IPS DF 6.9 (cell line): ENCODE data around the gene DNTT.

ENCODE experiments used
- DNase-seq: peaks from one replicate; pipeline ENCODE4 v3.0.0-alpha.2; 2013; ENCODE audit warnings: low read depth, low spot score
- H3K27ac ChIP-seq: one replicate; pipeline ENCODE4 v1.5.1; 2013; ENCODE audit warnings: low read length, control low read depth
- H3K27me3 ChIP-seq: 2 replicates; pipeline ENCODE4 v1.6.1; 2013; ENCODE audit warnings: mild to moderate bottlenecking, low read length; ENCODE audit not compliant: control insufficient read depth, insufficient read depth
- H3K36me3 ChIP-seq: 2 replicates; pipeline ENCODE4 v1.6.1; 2013; ENCODE audit warnings: low read length; ENCODE audit not compliant: control insufficient read depth, insufficient read depth
- H3K4me1 ChIP-seq: 2 replicates; pipeline ENCODE4 v1.6.1; 2013; ENCODE audit warnings: low read length; ENCODE audit not compliant: control insufficient read depth, insufficient read depth
- H3K4me3 ChIP-seq: 2 replicates; pipeline ENCODE4 v1.5.1; 2013; ENCODE audit warnings: mild to moderate bottlenecking, low read length
- H3K9me3 ChIP-seq: 2 replicates; pipeline ENCODE4 v1.6.1; 2013; ENCODE audit warnings: low read length, inconsistent platforms; ENCODE audit not compliant: control insufficient read depth, insufficient read depth
- whole genome bisulfite sequencing: extraction: QIAGEN DNeasy Blood & Tissue Kit; methylation state at CpG from one replicate; pipeline ENCODE4 v1.1.7; 2013; ENCODE audit warnings: mixed read lengths, missing lambda C conversion rate; ENCODE audit not compliant: insufficient read length, insufficient coverage; 5-methylcytosine and 5-hydroxymethylcytosine counted together

DNTT gene

GRCh38 chr10:96377816-96378294 lies 73.6 kb downstream of the DNTT start:
- no peaks in the 10 kb centered on the region for H3K9me3 ChIP-seq
- H3K27me3 ChIP-seq = no peaks in the 10 kb centered on the region
- H3K4me1 ChIP-seq = peaks cover 5% of the 10 kb centered on the region
- no peak overlapping the region for H3K27ac ChIP-seq
- no CpG with 5 or more reads among the region's 6 CpGs for WGBS
- H3K4me3 ChIP-seq = no peak overlapping the region
- DNase-seq = no peak
- no peaks in the 10 kb centered on the region for H3K36me3 ChIP-seq

GRCh38 chr10:96378741-96379140 lies 74.5 kb downstream of the DNTT start:
- WGBS = no CpG with 5 or more reads among the region's 15 CpGs
- peaks cover 5% of the 10 kb centered on the region for H3K4me1 ChIP-seq
- H3K36me3 ChIP-seq = no peaks in the 10 kb centered on the region
- no peaks in the 10 kb centered on the region for H3K9me3 ChIP-seq
- no peak overlapping the region for H3K4me3 ChIP-seq
- H3K27me3 ChIP-seq = no peaks in the 10 kb centered on the region
- DNase-seq = no peak
- H3K27ac ChIP-seq = no peak overlapping the region

GRCh38 chr10:96379758-96380157 lies 75.5 kb downstream of the DNTT start:
- DNase-seq = no peak
- Histone ChIP-seq H3K4me1 (peaks cover 3% of the 10 kb centered on the region), H3K4me3 (no peak overlapping the region), H3K27me3 (no peaks in the 10 kb centered on the region), H3K36me3 (no peaks in the 10 kb centered on the region), H3K9me3 (no peaks in the 10 kb centered on the region), H3K27ac (no peak overlapping the region)
- no CpG with 5 or more reads among the region's 8 CpGs for WGBS

- no peak overlapping the region for H3K27ac ChIP-seq
- no peaks in the 10 kb centered on the region; the same call in 1 of the 2 replicates for H3K4me1 ChIP-seq
- H3K36me3 ChIP-seq = no peaks in the 10 kb centered on the region
- no CpG with 5 or more reads among the region's 7 CpGs for WGBS
- no peak for DNase-seq
- H3K4me3 ChIP-seq = no peak overlapping the region
- H3K9me3 ChIP-seq = no peaks in the 10 kb centered on the region
- H3K27me3 ChIP-seq = no peaks in the 10 kb centered on the region
Measured at GRCh38 chr10:96380821-96381220, 76.6 kb downstream of the DNTT start.

GRCh38 chr10:96384506-96384905 lies 80.3 kb downstream of the DNTT start:
- no peaks in the 10 kb centered on the region for H3K27me3 ChIP-seq
- no peaks in the 10 kb centered on the region for H3K36me3 ChIP-seq
- H3K4me1 ChIP-seq = no peaks in the 10 kb centered on the region; the same call in 1 of the 2 replicates
- H3K9me3 ChIP-seq = no peaks in the 10 kb centered on the region
- no peak for DNase-seq
- no peak overlapping the region for H3K4me3 ChIP-seq
- H3K27ac ChIP-seq = no peak overlapping the region
- no CpG with 5 or more reads among the region's 25 CpGs for WGBS

- Histone ChIP-seq H3K9me3 (no peaks in the 10 kb centered on the region), H3K27me3 (no peaks in the 10 kb centered on the region), H3K27ac (no peak overlapping the region), H3K36me3 (no peaks in the 10 kb centered on the region), H3K4me1 (no peaks in the 10 kb centered on the region), H3K4me3 (no peak overlapping the region)
- no peak for DNase-seq
- no CpG with 5 or more reads among the region's 2 CpGs for WGBS
Measured at GRCh38 chr10:96387161-96387560, 82.9 kb downstream of the DNTT start.

- Histone ChIP-seq H3K9me3 (no peaks in the 10 kb centered on the region), H3K4me3 (no peak overlapping the region), H3K4me1 (no peaks in the 10 kb centered on the region), H3K27me3 (no peaks in the 10 kb centered on the region), H3K27ac (no peak overlapping the region), H3K36me3 (no peaks in the 10 kb centered on the region)
- WGBS = no CpG with 5 or more reads among the region's 7 CpGs
- no peak for DNase-seq
Measured at GRCh38 chr10:96387601-96388000, 83.4 kb downstream of the DNTT start.
